Activated CD8-positive, alpha-beta T cell treated with anti-CD3 and anti-CD28 coated beads for 36 hours (primary cell): ENCODE data around the gene HTATIP2. TPM values are rescaled to one million over a fixed set of nuclear protein-coding genes. Genes with fewer than 3 reads are reported as not detected.
A peak's percentile ranks its signal among the peaks of the same experiment; 100 is the strongest.

Experiments
- ATAC-seq: fragments of 200-7000 bp; cut with Tn5 transposase; one replicate; pipeline ENCODE4 v1.10.0; 2021; ENCODE audit warnings: mild to moderate bottlenecking, moderate library complexity
- CTCF ChIA-PET: fragments of 350-600 bp; sonication (Branson Sonifier 250); formaldehyde crosslinking; loops from one replicate; lab custom pipeline; 2021; ENCODE audit warnings: antibody characterized with exemption; lab: Charles Lee
- POLR2A ChIA-PET: fragments of 350-600 bp; sonication (Branson Sonifier 250); formaldehyde crosslinking; loops from one replicate; lab custom pipeline; 2021; ENCODE audit warnings: antibody characterized with exemption; lab: Charles Lee
- DNase-seq: peaks from one replicate; pipeline ENCODE4 v3.0.0-alpha.2; 2020
- H3K27ac Mint-ChIP-seq: one replicate; pipeline ENCODE4 v1.8.0; 2021; ENCODE audit warnings: mild to moderate bottlenecking, mixed read lengths
- H3K27me3 Mint-ChIP-seq: one replicate; pipeline ENCODE4 v1.8.0; 2021; ENCODE audit warnings: mixed read lengths
- H3K36me3 Mint-ChIP-seq: one replicate; pipeline ENCODE4 v1.8.0; 2021; ENCODE audit warnings: low read depth, mixed read lengths
- H3K4me1 Mint-ChIP-seq: one replicate; pipeline ENCODE4 v1.8.0; 2021; ENCODE audit warnings: low read depth, mixed read lengths
- H3K4me3 Mint-ChIP-seq: one replicate; pipeline ENCODE4 v1.8.0; 2021; ENCODE audit warnings: mild to moderate bottlenecking, moderate library complexity, mixed read lengths
- H3K9me3 Mint-ChIP-seq: one replicate; pipeline ENCODE4 v1.8.0; 2021; ENCODE audit warnings: mixed read lengths
- CTCF ChIP-seq: fragments of 200-600 bp; IDR thresholded peaks from one replicate; pipeline ENCODE4 v1.8.0; 2022; ENCODE audit warnings: antibody characterized with exemption, mild to moderate bottlenecking
- intact Hi-C: fragments of 100-400 bp; cut with micrococcal nuclease; formaldehyde crosslinking; loops from one replicate; pipeline ENCODE4 v1.10.0; 2022
- total RNA-seq, 2 experiments: library from RNA; stranded (reverse); gene quantifications; one replicate each; pipeline ENCODE4 v1.2.3, GENCODE V29; 2021

The HTATIP2 gene
- total RNA-seq, 2 experiments from 2014 or later: 42.8 to 44.8 TPM

DNA sequence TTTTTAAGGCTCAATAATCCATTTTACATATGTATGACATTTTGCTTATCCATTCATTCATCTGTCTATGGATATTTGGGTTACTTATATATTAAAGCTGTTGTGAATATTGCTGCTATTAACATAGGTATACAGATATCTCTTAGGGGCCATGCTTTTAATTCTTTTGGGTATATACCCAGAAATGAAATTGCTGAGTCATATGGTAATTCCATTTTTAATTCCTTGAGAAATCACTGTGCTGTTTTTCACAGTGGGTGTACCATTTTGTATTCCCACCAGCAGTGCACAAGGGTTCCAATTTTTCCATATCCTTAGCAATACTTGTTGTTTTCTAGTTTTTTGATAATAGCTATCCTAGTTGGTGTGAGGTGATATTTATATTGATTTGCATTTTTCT is 43.0 kb downstream of the HTATIP2 start:
- Mint-ChIP-seq H3K27me3 (no peaks in the 10 kb centered on the region), H3K4me1 (no peaks in the 10 kb centered on the region), H3K9me3 (no peaks in the 10 kb centered on the region), H3K27ac (no peak overlapping the region), H3K4me3 (no peak overlapping the region), H3K36me3 (peaks cover 38% of the 10 kb centered on the region)
- ChIA-PET CTCF (interaction anchor here (1.0 kb wide), 1 partner anchor 10 kb away, joined by 3 read pairs; no protein-coding TSS in a partner anchor), POLR2A (no interaction called here)
- intact Hi-C loops: no loop called here
- TF ChIP-seq CTCF: no peak
- ATAC-seq (no peak), DNase-seq (no peak)

DNA sequence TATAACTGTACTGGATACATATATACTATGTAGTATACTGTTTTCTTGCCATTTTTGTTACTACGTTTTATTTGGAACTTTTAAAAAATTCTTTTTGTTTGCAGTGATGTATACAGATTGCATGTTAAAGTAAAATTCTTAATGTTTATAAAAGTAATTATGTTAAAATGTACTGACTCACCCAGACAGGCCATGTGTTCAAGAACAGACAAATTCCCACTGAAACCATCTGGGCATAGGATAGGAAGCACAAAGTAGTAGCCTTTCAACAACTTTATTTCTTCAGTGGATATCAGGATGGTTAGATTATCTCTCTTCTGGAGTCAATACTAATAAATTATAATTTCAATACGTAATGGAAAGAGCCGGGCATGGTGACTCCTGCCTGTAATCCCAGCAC is 43.8 kb downstream of the HTATIP2 start:
- POLR2A ChIA-PET: interaction anchor here (0.6 kb wide), 1 partner anchor 18 kb away, joined by 3 read pairs; no protein-coding TSS in a partner anchor
- H3K36me3 Mint-ChIP-seq: peaks cover 44% of the 10 kb centered on the region
- H3K4me3 Mint-ChIP-seq: no peak overlapping the region
- H3K4me1 Mint-ChIP-seq: no peaks in the 10 kb centered on the region
- H3K27ac Mint-ChIP-seq: no peak overlapping the region
- intact Hi-C loops: no loop called here
- no peaks in the 10 kb centered on the region for H3K27me3 Mint-ChIP-seq
- DNase-seq: no peak
- CTCF ChIA-PET: no interaction called here
- no peak for TF ChIP-seq CTCF
- no peaks in the 10 kb centered on the region for H3K9me3 Mint-ChIP-seq
- no peak for ATAC-seq

DNA sequence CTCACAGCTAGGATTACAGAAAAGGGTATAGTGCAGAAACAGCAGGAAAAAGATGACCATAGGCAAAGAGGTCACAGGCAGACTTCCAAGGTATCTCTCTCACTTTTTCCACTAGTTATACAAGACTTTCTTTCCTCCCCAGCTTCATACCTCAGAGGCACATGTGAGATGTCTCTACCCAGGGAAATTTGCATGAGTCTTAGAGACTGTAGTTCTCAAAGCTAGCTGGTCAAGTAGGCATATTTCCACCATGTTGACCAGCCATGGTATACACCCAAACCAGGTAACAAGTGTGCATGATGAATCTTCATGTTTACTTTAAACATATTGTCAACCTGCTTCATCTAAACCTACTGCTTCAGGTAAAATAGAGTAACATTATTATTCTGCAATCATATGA is 51.9 kb downstream of the HTATIP2 start:
- no peak for DNase-seq
- peak; percentile 34 for ATAC-seq
- H3K27ac Mint-ChIP-seq: no peak overlapping the region
- intact Hi-C loops: no loop called here
- no peak for TF ChIP-seq CTCF
- peaks cover 61% of the 10 kb centered on the region for H3K36me3 Mint-ChIP-seq
- H3K27me3 Mint-ChIP-seq: no peaks in the 10 kb centered on the region
- H3K4me1 Mint-ChIP-seq: peaks cover 20% of the 10 kb centered on the region
- ChIA-PET POLR2A (no interaction called here), CTCF (no interaction called here)
- no peak overlapping the region for H3K4me3 Mint-ChIP-seq
- H3K9me3 Mint-ChIP-seq: no peaks in the 10 kb centered on the region

- no peak for DNase-seq
- no peak for TF ChIP-seq CTCF
- no peak for ATAC-seq
- H3K4me1 Mint-ChIP-seq: peaks cover 28% of the 10 kb centered on the region
- ChIA-PET POLR2A (no interaction called here), CTCF (interaction anchor here (1.1 kb wide), 1 partner anchor 19 kb away, joined by 3 read pairs; no protein-coding TSS in a partner anchor)
- H3K9me3 Mint-ChIP-seq: no peaks in the 10 kb centered on the region
- intact Hi-C loops: no loop called here
- H3K27me3 Mint-ChIP-seq: no peaks in the 10 kb centered on the region
- peaks cover 55% of the 10 kb centered on the region for H3K36me3 Mint-ChIP-seq
- no peak overlapping the region for H3K4me3 Mint-ChIP-seq
- no peak overlapping the region for H3K27ac Mint-ChIP-seq
Observed at GRCh38 chr11:20417771-20418170, 54.3 kb downstream of the HTATIP2 start.

DNA sequence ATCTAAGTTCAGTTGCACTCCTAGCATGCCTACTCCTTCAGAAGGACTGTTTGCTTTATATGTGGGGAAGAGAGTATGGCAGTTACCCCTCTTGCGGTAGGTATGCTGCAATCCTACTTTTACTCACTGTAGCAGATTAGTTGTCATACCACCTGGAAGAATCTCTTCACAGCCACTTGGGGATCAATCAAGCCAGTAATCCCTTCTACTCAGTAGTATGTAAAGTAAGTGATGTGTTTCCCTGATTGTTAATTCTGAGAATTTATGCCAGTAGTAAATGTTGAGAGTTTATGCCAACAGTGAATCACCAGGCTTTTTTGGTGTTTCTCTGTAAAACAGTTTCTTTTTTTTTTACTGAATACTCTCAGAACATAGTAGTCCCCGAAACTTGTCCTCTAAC is 58.4 kb downstream of the HTATIP2 start:
- intact Hi-C loops: no loop called here
- ChIA-PET CTCF (no interaction called here), POLR2A (no interaction called here)
- Mint-ChIP-seq H3K9me3 (no peaks in the 10 kb centered on the region), H3K36me3 (peaks cover 48% of the 10 kb centered on the region), H3K27ac (no peak overlapping the region), H3K4me1 (peaks cover 8% of the 10 kb centered on the region), H3K27me3 (no peaks in the 10 kb centered on the region), H3K4me3 (no peak overlapping the region)
- no peak for DNase-seq
- ATAC-seq: peak; percentile 39
- TF ChIP-seq CTCF: no peak
